A549 (cell line): Measurements from ENCODE around the gene GRK3. TPM values are rescaled to one million over a fixed set of nuclear protein-coding genes. Genes with fewer than 3 reads are reported as not detected.

Experiments
- polyA plus RNA-seq, 4 experiments: library from polyadenylated mRNA; depleted of rRNA in 3 of 4; stranded (reverse); fragments of >200 nt; fragmentation: RNase III in 1 of 4; extraction: RNeasy Plus Mini Kit Qiagen cat#74134 plus additional on column Dnase treatment in 1 of 4; gene quantifications; 2 replicates in 3 of 4; 3 replicates in 1 of 4; pipeline ENCODE4 v1.2.3, GENCODE V29; 2011 to 2017
- small RNA-seq, 6 experiments: library from RNA; depleted of rRNA; stranded (forward); fragments of <200 nt; gene quantifications; one replicate each; pipeline ENCODE3, GENCODE V24; 2012

GRK3 gene
- polyA plus RNA-seq, 2 of the 4 experiments (the other 2 are of a cell fraction), result 3.9 to 6.5 TPM

Small RNA genes lying within 50 kb of the gene (small RNA-seq; reads per million reads assigned to genes)
- 0 reads per million in 6 experiments for gene RNA5SP494

Other genes with a start within 250 kb of the GRK3 start
- 0.01 TPM in 2 replicates for gene MYO18B, start 177.5 kb downstream of the GRK3 start, polyA plus RNA-seq (2011; rRNA removed)
- gene MYO18B, start 177.5 kb downstream of the GRK3 start, polyA plus RNA-seq (2017; fragmentation: RNase III; extraction: RNeasy Plus Mini Kit Qiagen cat#74134 plus additional on column Dnase treatment), result 0.01 to 0.05 TPM in 2 of 3 replicates, not detected in the other